GM21528 (cell line): ENCODE results near the gene TMEM219.

Experiments
- ATAC-seq: cut with Tn5 transposase; IDR thresholded peaks from one replicate; pipeline ENCODE4 v1.9.1; 2021; ENCODE audit warnings: mild to moderate bottlenecking, moderate library complexity; ENCODE audit not compliant: unreplicated experiment, low FRiP score

The TMEM219 gene

DNA sequence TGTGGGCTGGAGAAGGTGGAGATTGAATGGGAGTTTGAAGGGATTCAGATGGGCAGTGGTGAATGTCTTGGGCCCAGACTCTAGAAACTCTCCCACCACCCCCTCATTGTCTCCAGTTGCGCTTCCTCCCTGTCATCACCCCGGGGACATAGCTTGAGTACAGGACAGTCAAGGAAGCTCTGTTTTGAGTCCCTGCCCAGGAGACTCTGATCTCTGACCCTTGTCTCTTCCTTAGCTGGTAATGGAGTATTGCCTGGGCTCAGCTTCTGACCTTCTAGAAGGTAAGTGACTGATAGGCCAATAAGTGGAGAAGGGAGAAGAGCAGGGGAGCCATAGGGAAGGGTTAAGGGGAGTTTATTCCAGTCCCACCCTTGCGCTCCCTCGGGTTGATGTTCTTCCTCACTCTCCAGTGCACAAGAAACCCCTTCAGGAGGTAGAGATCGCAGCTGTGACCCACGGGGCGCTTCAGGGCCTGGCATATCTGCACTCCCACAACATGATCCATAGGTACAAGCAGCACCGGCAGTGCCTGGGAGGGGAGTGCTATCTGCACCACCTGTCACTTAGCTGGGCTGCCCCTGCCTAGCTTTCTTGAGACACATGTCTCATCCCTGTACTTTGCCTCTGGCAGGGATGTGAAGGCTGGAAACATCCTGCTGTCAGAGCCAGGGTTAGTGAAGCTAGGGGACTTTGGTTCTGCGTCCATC lies 16.8 kb downstream of the TMEM219 start:
- ATAC-seq: no peak

DNA sequence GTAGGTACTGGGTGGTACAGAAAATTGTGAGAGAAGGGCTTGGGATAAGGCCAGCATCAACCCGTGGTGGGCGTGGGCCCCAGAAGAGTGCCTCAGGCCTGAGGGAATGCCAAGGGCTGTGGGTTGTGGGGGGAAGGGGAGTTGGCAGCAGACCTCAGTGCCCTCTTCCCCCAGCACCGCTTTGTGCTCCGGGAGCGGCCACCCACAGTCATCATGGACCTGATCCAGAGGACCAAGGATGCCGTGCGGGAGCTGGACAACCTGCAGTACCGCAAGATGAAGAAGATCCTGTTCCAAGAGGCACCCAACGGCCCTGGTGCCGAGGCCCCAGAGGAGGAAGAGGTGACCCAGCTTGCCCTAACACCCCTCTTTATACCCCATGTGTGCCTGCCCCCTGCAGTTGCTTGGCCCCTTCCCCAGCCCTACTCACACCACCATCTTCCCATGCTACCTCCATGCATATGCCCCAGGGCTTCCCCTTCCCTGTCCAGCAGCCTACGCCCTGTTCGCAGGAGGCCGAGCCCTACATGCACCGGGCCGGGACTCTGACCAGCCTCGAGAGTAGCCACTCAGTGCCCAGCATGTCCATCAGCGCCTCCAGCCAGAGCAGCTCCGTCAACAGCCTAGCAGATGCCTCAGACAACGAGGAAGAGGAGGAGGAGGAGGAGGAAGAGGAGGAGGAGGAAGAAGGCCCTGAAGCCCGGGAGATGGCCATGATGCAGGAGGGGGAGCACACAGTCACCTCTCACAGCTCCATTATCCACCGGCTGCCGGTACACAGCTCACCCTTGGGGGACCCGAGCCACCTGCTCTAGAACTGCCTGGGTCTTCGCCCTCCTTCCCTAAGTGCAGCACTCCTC lies 20.9 kb downstream of the TMEM219 start:
- ATAC-seq: no peak

DNA sequence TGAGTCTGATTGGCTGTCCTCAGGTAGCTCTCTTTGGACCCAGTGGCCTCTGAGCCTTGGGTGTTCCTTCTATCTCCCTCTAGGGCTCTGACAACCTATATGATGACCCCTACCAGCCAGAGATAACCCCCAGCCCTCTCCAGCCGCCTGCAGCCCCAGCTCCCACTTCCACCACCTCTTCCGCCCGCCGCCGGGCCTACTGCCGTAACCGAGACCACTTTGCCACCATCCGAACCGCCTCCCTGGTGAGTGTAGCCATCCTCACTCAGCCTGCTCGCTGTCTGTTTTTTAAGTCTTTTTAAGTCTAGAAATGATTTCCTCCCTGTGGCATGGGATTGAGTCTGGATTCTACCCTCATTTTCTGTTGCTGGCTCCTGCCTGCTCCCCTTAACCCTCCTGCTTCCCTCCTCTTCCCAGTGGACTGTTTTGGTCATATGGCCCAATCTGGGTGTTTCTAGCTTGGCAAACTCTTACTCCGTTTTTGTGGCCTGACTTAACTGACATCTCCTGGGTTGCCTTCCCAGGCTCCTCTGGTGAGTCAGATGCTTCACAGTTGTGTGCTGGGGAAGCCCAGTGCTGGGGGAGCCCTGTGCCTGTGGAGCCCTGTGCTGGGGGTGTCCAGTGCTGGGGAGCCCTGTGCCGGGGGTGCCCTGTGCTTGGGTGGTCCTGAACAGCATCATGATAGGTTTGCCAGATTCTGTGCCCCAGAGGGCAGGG lies 21.7 kb downstream of the TMEM219 start:
- ATAC-seq: no peak

DNA sequence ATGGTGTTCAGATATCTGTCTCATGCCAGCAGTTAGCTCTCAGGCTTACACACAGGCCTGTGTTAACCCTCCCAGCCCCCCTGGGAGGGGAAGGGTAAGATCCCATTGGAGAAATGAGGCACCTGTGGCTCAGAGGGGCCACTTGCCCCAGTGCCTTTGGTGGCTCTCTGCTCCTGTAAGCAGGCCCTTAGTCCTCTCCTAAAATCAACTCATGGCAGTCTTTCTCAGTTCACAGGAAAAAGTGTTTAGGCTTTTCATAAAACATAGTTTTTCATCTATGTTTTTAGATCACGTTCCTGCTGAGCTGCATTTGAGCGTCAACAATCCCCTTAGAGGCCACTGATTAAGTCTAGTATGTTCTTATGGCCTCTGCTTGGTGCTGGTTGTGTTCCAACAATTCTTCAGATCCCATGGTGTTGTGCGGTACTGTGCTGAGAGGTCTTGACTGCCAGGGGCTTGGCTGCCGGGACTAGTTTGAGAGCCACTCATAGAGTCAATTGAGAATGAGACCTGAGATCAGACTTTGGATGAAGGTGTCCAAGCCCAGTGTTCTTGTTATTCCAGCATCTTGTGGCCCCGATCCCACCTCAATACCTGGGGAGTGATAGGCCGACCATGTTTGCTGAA lies 22.4 kb downstream of the TMEM219 start:
- ATAC-seq: no peak

DNA sequence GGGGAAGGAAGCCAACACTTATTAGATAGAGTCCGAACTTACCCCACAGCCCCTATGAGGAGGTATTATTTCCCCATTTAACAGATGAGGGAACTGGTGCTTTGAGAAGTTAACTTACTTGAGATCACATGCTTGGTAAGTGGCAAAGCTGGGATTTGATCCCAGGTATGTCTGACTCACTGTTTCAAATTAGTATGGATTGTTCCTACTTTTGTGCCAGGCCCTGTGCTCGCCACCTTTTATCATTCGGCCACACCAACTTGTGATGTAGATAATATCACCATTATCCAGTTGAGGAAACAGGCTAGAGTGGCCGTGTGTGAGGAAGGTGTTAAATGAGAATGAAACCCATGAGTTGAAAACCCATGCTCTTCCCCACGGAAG lies 22.9 kb downstream of the TMEM219 start:
- ATAC-seq: no peak

DNA sequence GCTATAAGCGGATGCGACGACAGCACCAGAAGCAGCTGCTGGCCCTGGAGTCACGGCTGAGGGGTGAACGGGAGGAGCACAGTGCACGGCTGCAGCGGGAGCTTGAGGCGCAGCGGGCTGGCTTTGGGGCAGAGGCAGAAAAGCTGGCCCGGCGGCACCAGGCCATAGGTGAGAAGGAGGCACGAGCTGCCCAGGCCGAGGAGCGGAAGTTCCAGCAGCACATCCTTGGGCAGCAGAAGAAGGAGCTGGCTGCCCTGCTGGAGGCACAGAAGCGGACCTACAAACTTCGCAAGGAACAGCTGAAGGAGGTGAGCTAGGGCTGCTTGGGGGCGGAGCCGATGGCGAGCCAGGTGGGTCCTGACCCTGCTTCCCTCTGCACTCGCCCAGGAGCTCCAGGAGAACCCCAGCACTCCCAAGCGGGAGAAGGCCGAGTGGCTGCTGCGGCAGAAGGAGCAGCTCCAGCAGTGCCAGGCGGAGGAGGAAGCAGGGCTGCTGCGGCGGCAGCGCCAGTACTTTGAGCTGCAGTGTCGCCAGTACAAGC lies 23.5 kb downstream of the TMEM219 start:
- ATAC-seq: no peak

DNA sequence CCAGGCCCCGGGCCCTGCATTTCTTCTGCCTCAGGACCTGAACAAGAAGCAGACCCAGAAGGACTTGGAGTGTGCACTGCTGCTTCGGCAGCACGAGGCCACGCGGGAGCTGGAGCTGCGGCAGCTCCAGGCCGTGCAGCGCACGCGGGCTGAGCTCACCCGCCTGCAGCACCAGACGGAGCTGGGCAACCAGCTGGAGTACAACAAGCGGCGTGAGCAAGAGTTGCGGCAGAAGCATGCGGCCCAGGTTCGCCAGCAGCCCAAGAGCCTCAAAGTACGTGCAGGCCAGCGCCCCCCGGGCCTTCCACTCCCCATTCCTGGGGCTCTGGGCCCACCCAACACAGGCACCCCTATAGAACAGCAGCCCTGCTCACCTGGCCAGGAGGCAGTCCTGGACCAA lies 24.4 kb downstream of the TMEM219 start:
- ATAC-seq: no peak

DNA sequence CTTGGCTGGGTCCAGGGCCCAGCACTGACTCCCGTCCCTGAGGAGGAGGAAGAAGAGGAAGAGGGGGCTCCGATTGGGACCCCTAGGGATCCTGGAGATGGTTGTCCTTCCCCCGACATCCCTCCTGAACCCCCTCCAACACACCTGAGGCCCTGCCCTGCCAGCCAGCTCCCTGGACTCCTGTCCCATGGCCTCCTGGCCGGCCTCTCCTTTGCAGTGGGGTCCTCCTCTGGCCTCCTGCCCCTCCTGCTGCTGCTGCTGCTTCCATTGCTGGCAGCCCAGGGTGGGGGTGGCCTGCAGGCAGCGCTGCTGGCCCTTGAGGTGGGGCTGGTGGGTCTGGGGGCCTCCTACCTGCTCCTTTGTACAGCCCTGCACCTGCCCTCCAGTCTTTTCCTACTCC lies 25.1 kb downstream of the TMEM219 start:
- no peak for ATAC-seq

DNA sequence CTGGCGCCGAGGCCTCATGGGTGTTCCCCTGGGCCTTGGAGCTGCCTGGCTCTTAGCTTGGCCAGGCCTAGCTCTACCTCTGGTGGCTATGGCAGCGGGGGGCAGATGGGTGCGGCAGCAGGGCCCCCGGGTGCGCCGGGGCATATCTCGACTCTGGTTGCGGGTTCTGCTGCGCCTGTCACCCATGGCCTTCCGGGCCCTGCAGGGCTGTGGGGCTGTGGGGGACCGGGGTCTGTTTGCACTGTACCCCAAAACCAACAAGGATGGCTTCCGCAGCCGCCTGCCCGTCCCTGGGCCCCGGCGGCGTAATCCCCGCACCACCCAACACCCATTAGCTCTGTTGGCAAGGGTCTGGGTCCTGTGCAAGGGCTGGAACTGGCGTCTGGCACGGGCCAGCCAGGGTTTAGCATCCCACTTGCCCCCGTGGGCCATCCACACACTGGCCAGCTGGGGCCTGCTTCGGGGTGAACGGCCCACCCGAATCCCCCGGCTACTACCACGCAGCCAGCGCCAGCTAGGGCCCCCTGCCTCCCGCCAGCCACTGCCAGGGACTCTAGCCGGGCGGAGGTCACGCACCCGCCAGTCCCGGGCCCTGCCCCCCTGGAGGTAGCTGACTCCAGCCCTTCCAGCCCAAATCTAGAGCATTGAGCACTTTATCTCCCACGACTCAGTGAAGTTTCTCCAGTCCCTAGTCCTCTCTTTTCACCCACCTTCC lies 25.6 kb downstream of the TMEM219 start:
- ATAC-seq: no peak

DNA sequence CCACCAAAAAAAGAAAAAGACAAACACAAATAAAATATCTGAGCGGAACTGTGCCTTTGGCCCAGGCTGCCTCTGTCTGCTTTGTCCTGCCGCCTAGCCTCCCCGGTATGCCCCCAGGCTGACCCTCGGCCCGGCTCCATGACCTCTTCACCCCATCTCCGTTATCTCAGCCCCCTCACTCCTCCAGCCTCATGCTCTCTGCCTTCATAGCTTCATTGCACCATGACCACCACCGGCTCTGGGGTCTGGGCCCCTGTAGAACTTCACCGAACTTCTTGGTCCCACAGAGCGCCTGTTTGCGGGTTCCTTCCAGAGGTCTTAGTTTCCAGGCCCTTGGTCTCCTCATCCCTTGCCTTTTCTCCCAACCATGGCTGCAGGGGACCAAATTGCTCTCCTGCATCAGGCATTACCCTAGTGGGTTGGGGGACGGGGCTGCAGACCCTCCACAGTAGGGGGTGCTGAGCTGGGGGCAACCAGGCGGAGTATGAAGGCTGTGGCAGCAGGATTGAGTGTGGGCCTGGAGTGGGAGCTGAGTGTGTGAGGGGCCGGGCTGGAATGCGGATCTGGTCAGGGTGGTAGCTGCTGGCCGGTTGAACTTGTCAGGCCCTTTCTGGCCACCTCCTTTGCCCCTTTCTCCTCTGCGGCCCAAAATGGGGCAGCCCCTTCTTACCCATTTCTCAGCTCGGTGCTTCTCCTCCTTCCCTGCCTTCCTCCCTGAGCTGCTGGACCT lies 26.6 kb downstream of the TMEM219 start:
- no peak for ATAC-seq

DNA sequence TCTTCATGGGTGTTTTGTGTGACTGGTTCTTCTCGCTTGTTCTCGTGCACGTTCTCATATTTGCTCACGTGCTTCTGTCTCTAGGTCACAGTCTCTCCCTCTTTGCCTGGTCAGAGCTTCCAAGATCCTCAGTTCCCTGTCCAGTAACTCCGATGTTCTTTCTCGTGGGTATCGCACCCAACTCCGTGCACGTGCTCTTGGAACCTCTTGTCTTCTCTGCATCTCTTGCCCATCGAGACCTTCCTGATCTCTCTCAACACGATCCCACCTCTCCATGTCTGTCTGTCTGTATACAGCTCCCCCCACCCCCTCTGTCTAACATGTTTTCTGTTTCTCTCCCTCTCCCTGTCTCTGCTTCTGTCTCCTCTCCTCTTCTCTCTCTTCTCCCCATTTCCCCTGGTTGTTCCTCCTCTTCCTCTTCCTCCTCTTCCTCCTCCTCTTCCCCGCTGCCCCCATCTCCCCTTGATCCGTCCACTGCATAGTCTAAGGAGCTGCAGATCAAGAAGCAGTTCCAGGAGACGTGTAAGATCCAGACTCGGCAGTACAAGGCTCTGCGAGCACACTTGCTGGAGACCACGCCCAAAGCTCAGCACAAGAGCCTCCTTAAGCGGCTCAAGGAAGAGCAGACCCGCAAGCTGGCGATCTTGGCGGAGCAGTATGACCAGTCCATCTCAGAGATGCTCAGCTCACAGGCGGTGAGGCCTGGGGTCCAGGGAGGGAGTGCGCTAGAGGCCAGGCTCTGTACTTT lies 27.4 kb downstream of the TMEM219 start:
- ATAC-seq: no peak

DNA sequence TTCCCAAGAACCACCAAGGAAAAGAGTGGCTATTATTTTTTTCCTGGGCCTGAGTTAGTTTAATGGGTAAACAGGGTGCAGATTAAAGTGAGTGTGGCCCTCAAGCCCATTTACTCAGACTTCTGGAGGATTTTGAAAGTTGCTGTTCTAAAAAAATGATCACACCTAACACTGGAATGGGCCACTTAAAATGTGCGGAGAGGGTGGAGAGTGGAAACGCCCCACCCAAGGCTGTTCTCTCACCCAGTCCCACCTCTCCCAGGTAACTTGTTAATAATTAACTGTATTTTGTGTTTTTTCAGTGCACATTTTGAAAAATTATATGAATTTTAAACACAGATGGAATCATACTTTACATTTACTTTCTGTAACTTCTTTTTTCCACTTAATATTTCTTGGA lies 28.2 kb downstream of the TMEM219 start:
- ATAC-seq: no peak

DNA sequence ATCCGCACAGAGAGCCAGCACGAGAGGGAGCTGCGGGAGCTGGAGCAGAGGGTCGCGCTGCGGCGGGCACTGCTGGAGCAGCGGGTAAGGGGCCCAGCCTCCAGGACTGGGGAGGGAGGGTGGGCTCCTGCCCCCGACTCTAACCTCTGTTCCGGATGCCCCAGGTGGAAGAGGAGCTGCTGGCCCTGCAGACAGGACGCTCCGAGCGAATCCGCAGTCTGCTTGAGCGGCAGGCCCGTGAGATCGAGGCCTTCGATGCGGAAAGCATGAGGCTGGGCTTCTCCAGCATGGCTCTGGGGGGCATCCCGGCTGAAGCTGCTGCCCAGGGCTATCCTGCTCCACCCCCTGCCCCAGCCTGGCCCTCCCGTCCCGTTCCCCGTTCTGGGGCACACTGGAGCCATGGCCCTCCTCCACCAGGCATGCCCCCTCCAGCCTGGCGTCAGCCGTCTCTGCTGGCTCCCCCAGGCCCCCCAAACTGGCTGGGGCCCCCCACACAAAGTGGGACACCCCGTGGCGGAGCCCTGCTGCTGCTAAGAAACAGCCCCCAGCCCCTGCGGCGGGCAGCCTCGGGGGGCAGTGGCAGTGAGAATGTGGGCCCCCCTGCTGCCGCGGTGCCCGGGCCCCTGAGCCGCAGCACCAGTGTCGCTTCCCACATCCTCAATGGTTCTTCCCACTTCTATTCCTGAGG lies 29.1 kb downstream of the TMEM219 start:
- ATAC-seq: no peak

DNA sequence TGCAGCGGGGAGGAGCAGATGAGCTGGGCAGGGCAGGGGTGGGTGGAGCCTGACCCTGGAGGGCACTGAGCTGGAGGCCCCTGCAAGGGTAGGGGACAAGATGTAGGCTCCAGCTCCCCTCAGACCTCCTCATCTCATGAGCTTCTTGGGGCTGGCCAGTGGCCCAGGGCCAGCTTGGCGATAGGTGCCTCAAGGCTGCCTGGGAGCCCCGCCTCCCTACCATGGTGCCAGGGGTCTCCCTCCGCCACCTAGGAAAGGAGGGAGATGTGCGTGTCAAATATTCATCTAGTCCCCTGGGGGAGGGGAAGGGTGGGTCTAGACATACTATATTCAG lies 29.7 kb downstream of the TMEM219 start:
- ATAC-seq: no peak

DNA sequence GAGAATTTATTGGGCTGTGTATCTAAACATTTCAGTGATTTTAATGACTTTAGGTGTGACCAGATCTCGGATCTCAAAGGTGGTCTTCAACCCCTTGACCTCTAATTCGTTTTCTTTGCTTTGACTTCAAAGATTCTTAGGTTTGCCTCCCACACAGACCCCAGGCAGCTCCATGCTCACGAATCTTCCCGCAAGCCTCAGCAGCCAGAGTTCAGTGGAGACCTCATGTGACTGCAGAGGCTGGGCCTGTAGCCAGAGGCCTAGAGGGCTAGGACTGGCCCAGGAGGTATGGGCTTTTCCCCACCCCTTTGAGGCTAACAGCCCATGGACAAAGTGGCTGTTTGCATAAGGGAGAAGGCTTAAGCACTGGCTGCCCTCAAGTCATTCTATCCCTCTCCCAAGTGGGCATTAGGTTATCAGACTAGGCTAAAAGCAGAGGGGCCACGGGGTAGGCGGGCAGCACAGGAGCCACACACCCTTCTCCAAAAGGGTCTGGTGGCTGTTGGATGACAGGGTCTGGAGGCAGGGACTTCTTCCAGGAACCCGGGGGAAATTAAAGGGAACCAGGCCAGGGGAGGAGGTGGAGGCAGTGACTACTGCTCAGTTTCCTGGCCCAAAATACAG lies 30.6 kb downstream of the TMEM219 start:
- no peak for ATAC-seq

DNA sequence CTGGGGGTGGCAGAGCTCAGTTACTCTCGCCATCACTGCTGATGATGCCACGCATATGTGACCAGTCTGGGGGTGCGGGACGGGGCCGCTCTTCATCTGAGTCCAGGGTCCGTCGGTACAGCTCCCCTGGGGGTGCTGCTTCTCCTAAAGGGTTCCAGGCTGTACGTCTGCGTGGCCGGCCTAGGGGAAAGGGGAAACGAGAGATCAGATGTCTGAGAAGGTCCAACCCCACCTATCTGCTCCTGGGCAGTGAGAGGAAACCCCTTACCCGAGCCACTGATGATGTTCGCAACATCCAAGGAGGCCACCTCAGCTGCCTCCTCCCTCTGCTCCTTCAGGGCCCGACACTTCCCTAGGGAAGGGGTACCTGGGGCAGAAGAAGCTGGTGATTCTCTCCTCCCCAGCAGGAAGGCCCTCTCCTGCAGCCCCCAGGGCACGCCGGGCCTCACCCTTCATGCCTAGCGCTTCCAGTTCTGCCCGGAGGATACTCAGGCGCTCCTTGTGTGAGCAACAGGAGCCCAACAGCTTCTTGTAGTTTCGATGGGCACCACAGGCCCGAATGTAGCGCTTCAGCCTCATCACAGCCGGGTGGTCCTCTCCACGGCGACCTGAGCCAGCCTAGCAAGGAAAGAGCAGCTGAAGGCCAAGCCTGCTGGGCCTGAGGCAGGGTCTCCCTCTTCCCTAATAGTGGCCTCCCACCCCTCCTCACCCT lies 31.5 kb downstream of the TMEM219 start:
- no peak for ATAC-seq

DNA sequence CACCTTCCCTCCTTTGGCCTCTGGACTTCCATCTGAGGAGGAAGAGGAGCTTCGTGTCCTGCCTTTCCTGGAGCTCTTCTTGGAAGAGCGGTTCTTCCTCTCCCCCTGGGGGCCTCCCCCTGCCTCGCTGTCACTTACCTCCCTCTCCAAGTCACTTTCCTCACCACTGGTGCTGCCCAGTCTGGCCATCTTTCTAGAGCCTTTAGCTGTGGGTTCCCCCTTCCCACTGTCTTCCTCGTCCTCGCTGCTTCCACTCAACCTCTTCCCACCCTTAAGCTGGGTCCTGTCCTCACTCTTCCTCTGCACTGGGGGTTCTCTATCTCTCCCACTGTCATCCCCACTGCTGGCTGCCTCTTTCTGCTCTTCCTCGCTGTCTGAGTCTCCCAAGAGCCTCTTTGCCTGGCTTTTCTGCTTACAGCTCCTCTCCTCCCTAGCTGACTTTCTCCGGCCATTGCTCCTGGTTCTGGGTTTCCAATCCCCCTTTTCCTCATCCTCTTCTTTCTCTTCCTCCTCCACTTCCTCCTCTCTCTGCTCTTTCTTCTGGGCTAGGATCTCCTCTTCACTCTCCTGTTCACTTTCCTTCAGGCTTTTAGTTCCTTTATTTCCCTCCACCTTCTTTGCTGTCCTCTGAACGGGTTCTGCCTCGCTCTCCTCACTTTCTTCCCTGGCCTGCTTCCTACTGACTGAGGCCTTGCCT lies 32.2 kb downstream of the TMEM219 start:
- no peak for ATAC-seq
